ENCODE data around the gene H2BW2.
"Not testable (repeated sequence)": the region's sequence is repeated elsewhere in the genome, so short reads cannot be mapped to it uniquely, and the experiment has no call there.

Gene H2BW2

GRCh38 chrX:104039689-104040505 is at the start of gene H2BW2:
Gene H2BW2 (plus strand): TSS chrX:104039956. CDS start chrX:104039995, 39 bp downstream.
- no peak for DNase-seq (ENCODE audit: low read depth in 3 of 3)

GRCh38 chrX:103999234-103999633 is 40.5 kb upstream of the H2BW2 start:
- DNase-seq (ENCODE audit: low read depth in 3 of 3) = no peak

GRCh38 chrX:104008831-104009230 is 30.9 kb upstream of the H2BW2 start:
- no peak for DNase-seq (ENCODE audit: low read depth in 3 of 3)

- no peak for DNase-seq (ENCODE audit: low read depth in 3 of 3)
These were observed 26.6 kb upstream of the H2BW2 start for GRCh38 chrX:104013158-104013557.

- no peak for DNase-seq (ENCODE audit: low read depth in 3 of 3)
These were observed 26.1 kb upstream of the H2BW2 start, which contains the start of gene H2BW1 for GRCh38 chrX:104013606-104014005. Gene H2BW1 (minus strand): TSS chrX:104013708. CDS start chrX:104013576, 132 bp downstream.

- not testable (repeated sequence) for DNase-seq (ENCODE audit: low read depth in 3 of 3)
These were observed 24.2 kb upstream of the H2BW2 start for GRCh38 chrX:104015576-104015975.

GRCh38 chrX:104018126-104018525 is 21.6 kb upstream of the H2BW2 start:
- no peak for DNase-seq (ENCODE audit: low read depth in 3 of 3)

- no peak for DNase-seq (ENCODE audit: low read depth in 3 of 3)
These were observed 1.2 kb downstream of the H2BW2 start for GRCh38 chrX:104041003-104041402.

GRCh38 chrX:104045642-104046041 is 5.9 kb downstream of the H2BW2 start:
- no peak for DNase-seq (ENCODE audit: low read depth in 3 of 3)

GRCh38 chrX:104047171-104047570 is 7.4 kb downstream of the H2BW2 start:
- DNase-seq (ENCODE audit: low read depth in 3 of 3) = no peak

GRCh38 chrX:104054956-104055355 is 15.2 kb downstream of the H2BW2 start:
- not testable (repeated sequence) for DNase-seq (ENCODE audit: low read depth in 3 of 3)

- not testable (repeated sequence) for DNase-seq (ENCODE audit: low read depth in 3 of 3)
These were observed 22.9 kb downstream of the H2BW2 start for GRCh38 chrX:104062636-104063035.

- not testable (repeated sequence) for DNase-seq (ENCODE audit: low read depth in 3 of 3)
These were observed 36.2 kb downstream of the H2BW2 start, which contains the start of gene TMSB15C for GRCh38 chrX:104075778-104076445. Gene TMSB15C (minus strand): TSS chrX:104076236.

- DNase-seq (ENCODE audit: low read depth in 3 of 3) = not testable (repeated sequence)
These were observed 38.1 kb downstream of the H2BW2 start for GRCh38 chrX:104077854-104078253.

- no peak for DNase-seq (ENCODE audit: low read depth in 3 of 3)
These were observed 44.3 kb downstream of the H2BW2 start for GRCh38 chrX:104084063-104084462.

- DNase-seq (ENCODE audit: low read depth in 3 of 3) = no peak
These were observed 45.0 kb downstream of the H2BW2 start for GRCh38 chrX:104084534-104085277.

- DNase-seq (ENCODE audit: low read depth in 3 of 3) = no peak
These were observed 45.7 kb downstream of the H2BW2 start for GRCh38 chrX:104085477-104085876.

GRCh38 chrX:104085919-104086318 is 46.2 kb downstream of the H2BW2 start:
- no peak for DNase-seq (ENCODE audit: low read depth in 3 of 3)
